ENCODE data around the gene CKS2.
"Not testable (repeated sequence)": the region's sequence is repeated elsewhere in the genome, so short reads cannot be mapped to it uniquely, and the experiment has no call there.

CKS2 gene

DNA sequence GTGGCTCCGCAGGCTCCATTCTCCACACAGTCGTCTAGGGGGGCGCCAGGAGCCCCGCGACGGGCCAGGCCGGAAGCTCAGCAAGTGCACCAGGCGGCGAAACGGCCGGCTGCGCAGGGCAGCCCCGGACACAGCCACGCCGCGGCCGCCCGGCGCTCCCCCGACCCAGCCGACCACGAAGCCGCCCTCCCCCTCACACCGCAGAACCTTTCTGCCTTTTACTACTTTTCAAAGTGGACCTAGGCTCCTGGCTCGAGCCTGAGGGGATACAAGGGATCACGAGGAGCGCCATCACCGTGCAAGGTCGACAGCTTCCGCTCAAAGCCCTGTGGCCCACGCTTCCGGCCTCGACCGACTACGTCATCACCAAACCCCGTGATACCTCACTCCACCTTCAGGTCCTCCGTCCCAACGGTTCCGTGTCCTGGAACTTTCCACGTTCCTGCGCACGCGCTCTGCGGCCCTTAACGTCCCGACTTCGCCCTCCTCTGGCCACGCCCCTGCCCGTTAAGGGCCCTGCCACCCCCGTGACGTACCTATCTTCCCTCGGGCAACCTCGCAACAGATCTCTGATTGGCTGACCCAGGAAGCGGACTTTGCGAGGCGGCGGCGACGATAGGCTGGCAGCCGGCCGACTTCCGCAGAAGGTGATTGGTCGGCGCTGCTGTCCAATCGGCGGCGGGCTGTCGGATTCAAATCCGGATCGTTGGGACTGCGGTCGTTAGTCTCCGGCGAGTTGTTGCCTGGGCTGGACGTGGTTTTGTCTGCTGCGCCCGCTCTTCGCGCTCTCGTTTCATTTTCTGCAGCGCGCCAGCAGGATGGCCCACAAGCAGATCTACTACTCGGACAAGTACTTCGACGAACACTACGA lies at the start of gene CKS2:
CKS2 (plus strand) TSS at position 721 of the 871 bp plus-strand sequence; CDS start at position 819, 98 bp downstream.
- POLR2A ChIA-PET, result no interaction called here
- CTCF ChIA-PET, result interaction anchor here (0.8 to 0.9 kb wide), 2 partner anchors 8 to 9 kb away, joined by 3 read pairs; partner anchors contain the start of gene SECISBP2
- peak; percentile 99 for DNase-seq (ENCODE audit: low read depth, low spot score)
- TF ChIP-seq, protein P1, sequence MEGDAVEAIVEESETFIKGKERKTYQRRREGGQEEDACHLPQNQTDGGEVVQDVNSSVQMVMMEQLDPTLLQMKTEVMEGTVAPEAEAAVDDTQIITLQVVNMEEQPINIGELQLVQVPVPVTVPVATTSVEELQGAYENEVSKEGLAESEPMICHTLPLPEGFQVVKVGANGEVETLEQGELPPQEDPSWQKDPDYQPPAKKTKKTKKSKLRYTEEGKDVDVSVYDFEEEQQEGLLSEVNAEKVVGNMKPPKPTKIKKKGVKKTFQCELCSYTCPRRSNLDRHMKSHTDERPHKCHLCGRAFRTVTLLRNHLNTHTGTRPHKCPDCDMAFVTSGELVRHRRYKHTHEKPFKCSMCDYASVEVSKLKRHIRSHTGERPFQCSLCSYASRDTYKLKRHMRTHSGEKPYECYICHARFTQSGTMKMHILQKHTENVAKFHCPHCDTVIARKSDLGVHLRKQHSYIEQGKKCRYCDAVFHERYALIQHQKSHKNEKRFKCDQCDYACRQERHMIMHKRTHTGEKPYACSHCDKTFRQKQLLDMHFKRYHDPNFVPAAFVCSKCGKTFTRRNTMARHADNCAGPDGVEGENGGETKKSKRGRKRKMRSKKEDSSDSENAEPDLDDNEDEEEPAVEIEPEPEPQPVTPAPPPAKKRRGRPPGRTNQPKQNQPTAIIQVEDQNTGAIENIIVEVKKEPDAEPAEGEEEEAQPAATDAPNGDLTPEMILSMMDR (IDR thresholded peaks at IDR 0.05; ENCODE audit: insufficient read depth, low read length, missing control alignments), result peak; percentile 1
- H3K4me3 ChIP-seq (ENCODE audit: low read depth, low read length), result peak within 1 kb of the TSS; percentile 76

DNA sequence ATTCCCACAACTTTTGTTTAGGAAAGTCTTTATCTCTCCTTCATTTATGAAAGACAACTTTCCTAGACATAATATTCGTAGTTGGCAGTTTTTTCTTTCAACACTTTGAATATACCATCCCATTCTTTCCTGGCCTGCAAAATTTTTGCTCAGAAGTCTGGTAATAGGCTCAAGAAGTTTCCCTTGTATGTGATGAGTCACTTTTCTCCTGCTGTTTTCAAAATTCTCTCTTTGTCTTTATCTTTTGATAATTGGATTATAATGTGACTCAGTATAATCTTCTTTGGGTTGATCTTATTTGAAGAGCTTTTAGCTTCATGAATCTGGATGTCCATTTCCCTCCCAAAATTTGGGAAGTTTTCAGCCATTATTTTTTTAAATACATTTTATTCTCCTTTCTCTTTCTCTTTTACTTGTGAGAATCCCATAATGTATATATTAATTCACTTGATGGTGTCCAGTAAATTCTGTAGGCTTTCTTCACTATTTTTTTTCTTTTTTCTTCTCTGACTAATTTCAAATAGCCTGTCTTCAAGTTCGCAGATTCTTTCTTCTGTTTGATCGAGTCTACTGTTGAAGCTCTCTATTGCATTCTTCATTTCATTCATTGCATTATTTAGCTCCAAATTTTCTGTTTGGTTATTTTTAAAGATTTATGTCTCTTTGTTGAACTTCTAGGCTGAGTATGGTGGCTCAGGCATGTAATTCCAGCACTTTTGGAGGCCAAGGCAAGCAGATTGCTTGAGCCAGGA lies 37.3 kb upstream of the CKS2 start:
- no peak for DNase-seq (ENCODE audit: low read depth, low spot score)
- ChIA-PET POLR2A (no interaction called here), CTCF (no interaction called here)
- TF ChIP-seq, protein P1 (IDR thresholded peaks at IDR 0.05; ENCODE audit: insufficient read depth, low read length, missing control alignments), result no peak
- no peak overlapping the region for H3K4me3 ChIP-seq (ENCODE audit: low read depth, low read length)

DNA sequence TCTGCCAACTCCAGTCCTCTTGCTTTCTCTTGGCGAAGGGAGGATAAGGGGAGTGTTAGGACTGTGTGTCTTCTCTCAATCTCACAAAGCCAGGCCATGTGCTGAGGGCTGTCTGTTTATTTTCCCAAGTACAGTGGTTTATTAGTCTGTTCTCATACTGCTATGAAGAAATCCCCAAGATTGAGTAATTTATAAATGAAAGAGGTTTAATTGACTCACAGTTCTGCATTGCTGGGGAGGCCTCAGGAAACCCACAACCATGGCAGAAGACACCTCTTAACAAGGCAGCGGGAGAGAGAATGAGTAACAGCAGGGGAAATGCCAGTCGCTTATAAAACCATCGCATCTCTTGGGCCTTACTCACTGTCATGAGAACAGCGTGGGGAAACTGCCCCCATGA lies 36.2 kb upstream of the CKS2 start:
- CTCF ChIA-PET, result no interaction called here

DNA sequence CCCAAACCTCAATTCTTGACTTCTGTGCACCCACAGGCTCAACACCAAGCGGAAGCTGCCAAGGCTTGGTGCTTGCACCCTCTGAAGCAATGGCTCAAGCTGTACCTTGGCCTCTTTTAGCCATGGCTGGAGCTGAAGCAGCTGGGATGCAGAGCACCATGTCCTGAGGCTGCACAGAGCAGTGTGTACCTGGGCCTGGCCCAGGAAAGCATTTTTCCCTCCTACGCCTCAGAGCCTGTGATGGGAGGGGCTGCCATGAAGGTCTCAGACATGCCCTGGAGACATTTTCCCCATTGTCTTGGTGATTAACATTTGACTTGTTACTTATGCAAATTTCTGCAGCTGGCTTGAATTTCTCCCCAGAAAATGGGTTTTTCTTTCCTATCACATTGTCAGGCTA lies 35.0 kb upstream of the CKS2 start:
- H3K4me3 ChIP-seq (ENCODE audit: low read depth, low read length); POLR2A ChIA-PET; DNase-seq (ENCODE audit: low read depth, low spot score); CTCF ChIA-PET: not testable (repeated sequence)

More for the DNA sequence above, 36.2 kb upstream of the CKS2 start:
- TF ChIP-seq, protein P1 (IDR thresholded peaks at IDR 0.05; ENCODE audit: insufficient read depth, low read length, missing control alignments), result no peak
- POLR2A ChIA-PET, result no interaction called here
- H3K4me3 ChIP-seq (ENCODE audit: low read depth, low read length), result no peak overlapping the region
- peak; percentile 87 for DNase-seq (ENCODE audit: low read depth, low spot score)

DNA sequence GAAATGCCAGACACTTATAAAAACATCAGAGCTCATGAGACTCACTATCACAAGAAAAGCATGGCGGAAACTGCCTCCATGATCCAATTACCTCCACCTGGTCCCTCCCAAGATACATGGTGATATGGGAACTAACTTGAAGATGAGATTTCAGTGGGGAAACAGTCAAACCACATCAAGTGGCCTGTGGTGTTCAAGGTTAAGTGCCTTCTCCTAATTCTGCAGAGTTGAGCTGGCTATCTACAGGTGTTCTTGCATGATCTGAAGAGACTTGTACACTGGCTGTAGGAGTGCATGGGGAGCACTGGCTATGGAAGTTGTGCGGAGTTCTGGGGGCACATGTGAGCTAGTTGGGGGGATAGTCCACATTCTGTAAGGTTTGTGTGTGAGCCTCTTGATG lies 34.0 kb upstream of the CKS2 start:
- ChIA-PET POLR2A (no interaction called here), CTCF (interaction anchor here (0.9 kb wide), 1 partner anchor 12 kb away, joined by 3 read pairs; no protein-coding TSS in a partner anchor)
- TF ChIP-seq, protein P1 (IDR thresholded peaks at IDR 0.05; ENCODE audit: insufficient read depth, low read length, missing control alignments), result no peak
- no peak for DNase-seq (ENCODE audit: low read depth, low spot score)
- H3K4me3 ChIP-seq (ENCODE audit: low read depth, low read length), result no peak overlapping the region

DNA sequence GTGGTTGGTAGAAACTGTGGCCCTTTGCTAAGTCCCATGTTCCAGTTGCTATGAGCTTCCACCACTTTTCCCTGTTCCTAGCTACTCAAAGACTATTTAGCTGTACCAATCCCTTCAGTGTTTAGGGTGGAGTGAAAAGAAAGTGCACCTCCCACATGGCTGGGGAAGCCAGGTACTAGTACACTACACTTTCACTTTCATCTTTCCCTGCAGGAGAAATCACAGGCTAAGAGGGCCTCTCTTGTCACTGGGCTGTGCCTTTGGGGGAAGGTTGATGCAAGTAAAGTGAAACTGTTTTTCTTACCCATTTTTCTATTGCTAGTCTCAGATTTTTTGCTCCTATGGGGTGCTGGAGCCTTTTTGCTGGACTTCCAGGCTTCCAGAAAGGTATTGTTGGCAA lies 33.5 kb upstream of the CKS2 start:
- CTCF ChIA-PET, result interaction anchor here (0.9 kb wide), 1 partner anchor 11 kb away, joined by 3 read pairs; no protein-coding TSS in a partner anchor
- TF ChIP-seq, protein P1 (IDR thresholded peaks at IDR 0.05; ENCODE audit: insufficient read depth, low read length, missing control alignments), result no peak
- no peak for DNase-seq (ENCODE audit: low read depth, low spot score)
- no peak overlapping the region for H3K4me3 ChIP-seq (ENCODE audit: low read depth, low read length)
- POLR2A ChIA-PET, result no interaction called here

Data from AG04449 (cell line).